Glutamatergic neuron (in vitro differentiated cells): Measurements from ENCODE around the gene P2RX4. TPM values are rescaled to one million over a fixed set of nuclear protein-coding genes. Genes with fewer than 3 reads are reported as not detected.
"Not testable (repeated sequence)": the region's sequence is repeated elsewhere in the genome, so short reads cannot be mapped to it uniquely, and the experiment has no call there.

Experiments
- DNase-seq: peaks from one replicate; pipeline ENCODE4 v3.0.0; 2022
- H3K27ac Mint-ChIP-seq: one replicate; pipeline ENCODE4 v1.8.0; 2020; ENCODE audit warnings: mild to moderate bottlenecking, mixed read lengths, inconsistent platforms; ENCODE audit not compliant: unreplicated experiment
- H3K27me3 Mint-ChIP-seq: one replicate; pipeline ENCODE4 v1.8.0; 2020; ENCODE audit warnings: mild to moderate bottlenecking, moderate library complexity, mixed read lengths, inconsistent platforms; ENCODE audit not compliant: unreplicated experiment
- H3K36me3 Mint-ChIP-seq: one replicate; pipeline ENCODE4 v1.8.0; 2020; ENCODE audit warnings: mild to moderate bottlenecking, mixed read lengths, inconsistent platforms; ENCODE audit not compliant: unreplicated experiment
- H3K4me1 Mint-ChIP-seq: one replicate; pipeline ENCODE4 v1.8.0; 2020; ENCODE audit warnings: mild to moderate bottlenecking, low read depth, mixed read lengths, inconsistent platforms; ENCODE audit not compliant: unreplicated experiment
- H3K4me3 Mint-ChIP-seq: one replicate; pipeline ENCODE4 v1.8.0; 2020; ENCODE audit warnings: mild to moderate bottlenecking, mixed read lengths, inconsistent platforms; ENCODE audit not compliant: unreplicated experiment
- H3K9me3 Mint-ChIP-seq: one replicate; pipeline ENCODE4 v1.8.0; 2020; ENCODE audit warnings: mild to moderate bottlenecking, moderate library complexity, mixed read lengths, inconsistent platforms; ENCODE audit not compliant: unreplicated experiment
- CTCF ChIP-seq: fragments of 200-600 bp; sonication (generic); IDR thresholded peaks from one replicate; pipeline ENCODE4 v1.5.0; 2021; ENCODE audit not compliant: partially characterized antibody, unreplicated experiment
- total RNA-seq: library from RNA; stranded (reverse); fragmentation: NEBNext Ultra II Directional; extraction: Animal tissue kit (Norgen Biotek cat#: 25700); gene quantifications from one replicate; pipeline ENCODE4 v1.2.1, GENCODE V29; 2021; ENCODE audit not compliant: unreplicated experiment

Gene P2RX4
- total RNA-seq, 1 donor from 2014 or later = 3.7 TPM

GRCh38 chr12:121196902-121197301 is 13.0 kb upstream of the P2RX4 start:
- H3K27ac Mint-ChIP-seq = no peak overlapping the region

GRCh38 chr12:121198949-121199348 is 11.0 kb upstream of the P2RX4 start:
- Mint-ChIP-seq H3K4me3 (no peak overlapping the region), H3K27me3 (no peaks in the 10 kb centered on the region), H3K9me3 (no peaks in the 10 kb centered on the region), H3K4me1 (no peaks in the 10 kb centered on the region), H3K27ac (no peak overlapping the region), H3K36me3 (no peaks in the 10 kb centered on the region)
- DNase-seq = no peak
- TF ChIP-seq CTCF = no peak

More at GRCh38 chr12:121196902-121197301, 13.0 kb upstream of the P2RX4 start:
- Mint-ChIP-seq H3K27me3 (no peaks in the 10 kb centered on the region), H3K4me1 (no peaks in the 10 kb centered on the region), H3K9me3 (no peaks in the 10 kb centered on the region), H3K4me3 (no peak overlapping the region), H3K36me3 (no peaks in the 10 kb centered on the region)
- DNase-seq = no peak
- TF ChIP-seq CTCF = no peak

GRCh38 chr12:121201140-121201539 is 8.8 kb upstream of the P2RX4 start:
- not testable (repeated sequence) for H3K27ac Mint-ChIP-seq, H3K4me1 Mint-ChIP-seq

GRCh38 chr12:121202407-121203355 is 7.2 kb upstream of the P2RX4 start:
- Mint-ChIP-seq H3K27ac (no peak overlapping the region), H3K27me3 (peaks cover 1% of the 10 kb centered on the region), H3K4me3 (no peak overlapping the region), H3K9me3 (peaks cover 2% of the 10 kb centered on the region), H3K36me3 (peaks cover 5% of the 10 kb centered on the region), H3K4me1 (peaks cover 1% of the 10 kb centered on the region)
- no peak for TF ChIP-seq CTCF
- no peak for DNase-seq

More at GRCh38 chr12:121201140-121201539, 8.8 kb upstream of the P2RX4 start:
- H3K36me3 Mint-ChIP-seq, H3K27me3 Mint-ChIP-seq, H3K4me3 Mint-ChIP-seq, H3K9me3 Mint-ChIP-seq, DNase-seq: not testable (repeated sequence)

- TF ChIP-seq CTCF = no peak
- peaks cover 1% of the 10 kb centered on the region for H3K27me3 Mint-ChIP-seq
- no peak overlapping the region for H3K4me3 Mint-ChIP-seq
- peaks cover 5% of the 10 kb centered on the region for H3K36me3 Mint-ChIP-seq
- H3K9me3 Mint-ChIP-seq = peaks cover 2% of the 10 kb centered on the region
- DNase-seq = no peak
- peaks cover 1% of the 10 kb centered on the region for H3K4me1 Mint-ChIP-seq
- no peak overlapping the region for H3K27ac Mint-ChIP-seq
Measured at GRCh38 chr12:121203482-121203881, 6.4 kb upstream of the P2RX4 start.
